ENCODE results near the gene AP5Z1. TPM values are rescaled to one million over a fixed set of nuclear protein-coding genes. Genes with fewer than 3 reads are reported as not detected.

AP5Z1 gene
- total RNA-seq, 6 experiments from 2014 or later, result 39.8 to 50.4 (median 42.1) TPM

- peaks cover 21% of the 10 kb centered on the region for H3K27me3 Mint-ChIP-seq (ENCODE audit: insufficient read depth)
- no peaks in the 10 kb centered on the region for H3K4me1 Mint-ChIP-seq (ENCODE audit: low read depth)
- peaks cover 11% of the 10 kb centered on the region for H3K9me3 Mint-ChIP-seq
- no peak for DNase-seq
- no peak for TF ChIP-seq CTCF (IDR thresholded peaks at IDR 0.05)
- no peak overlapping the region for H3K27ac Mint-ChIP-seq
- H3K36me3 Mint-ChIP-seq (ENCODE audit: low read depth), result peaks cover 11% of the 10 kb centered on the region
- H3K4me3 Mint-ChIP-seq, result no peak overlapping the region
Measured at GRCh38 chr7:4808565-4808964, 33.1 kb downstream of the AP5Z1 start.

- peaks cover 21% of the 10 kb centered on the region for H3K27me3 Mint-ChIP-seq (ENCODE audit: insufficient read depth)
- H3K36me3 Mint-ChIP-seq (ENCODE audit: low read depth), result peaks cover 13% of the 10 kb centered on the region
- H3K4me3 Mint-ChIP-seq, result no peak overlapping the region
- TF ChIP-seq CTCF (IDR thresholded peaks at IDR 0.05), result no peak
- DNase-seq, result no peak
- peaks cover 17% of the 10 kb centered on the region for H3K9me3 Mint-ChIP-seq
- no peak overlapping the region for H3K27ac Mint-ChIP-seq
- H3K4me1 Mint-ChIP-seq (ENCODE audit: low read depth), result no peaks in the 10 kb centered on the region
Measured at GRCh38 chr7:4809091-4809591, 33.7 kb downstream of the AP5Z1 start.

- Mint-ChIP-seq H3K27me3 (ENCODE audit: insufficient read depth) (peaks cover 21% of the 10 kb centered on the region), H3K9me3 (peaks cover 19% of the 10 kb centered on the region), H3K27ac (no peak overlapping the region), H3K4me3 (no peak overlapping the region), H3K4me1 (ENCODE audit: low read depth) (no peaks in the 10 kb centered on the region), H3K36me3 (ENCODE audit: low read depth) (peaks cover 13% of the 10 kb centered on the region)
- no peak for TF ChIP-seq CTCF (IDR thresholded peaks at IDR 0.05)
- DNase-seq, result no peak
Measured at GRCh38 chr7:4809666-4810065, 34.2 kb downstream of the AP5Z1 start.

- H3K4me1 Mint-ChIP-seq (ENCODE audit: low read depth), result no peaks in the 10 kb centered on the region
- no peak overlapping the region for H3K4me3 Mint-ChIP-seq
- H3K27ac Mint-ChIP-seq, result no peak overlapping the region
- H3K36me3 Mint-ChIP-seq (ENCODE audit: low read depth), result peaks cover 13% of the 10 kb centered on the region
- no peak for DNase-seq
- peaks cover 19% of the 10 kb centered on the region for H3K9me3 Mint-ChIP-seq
- H3K27me3 Mint-ChIP-seq (ENCODE audit: insufficient read depth), result peaks cover 11% of the 10 kb centered on the region
- no peak for TF ChIP-seq CTCF (IDR thresholded peaks at IDR 0.05)
Measured at GRCh38 chr7:4814433-4814832, 39.0 kb downstream of the AP5Z1 start.

GRCh38 chr7:4815121-4815520 lies 39.7 kb downstream of the AP5Z1 start:
- peaks cover 19% of the 10 kb centered on the region for H3K9me3 Mint-ChIP-seq

More at GRCh38 chr7:4815121-4815520, 39.7 kb downstream of the AP5Z1 start:
- TF ChIP-seq CTCF (IDR thresholded peaks at IDR 0.05), result no peak
- Mint-ChIP-seq H3K4me3 (no peak overlapping the region), H3K27me3 (ENCODE audit: insufficient read depth) (peaks cover 15% of the 10 kb centered on the region), H3K36me3 (ENCODE audit: low read depth) (peaks cover 13% of the 10 kb centered on the region), H3K27ac (no peak overlapping the region), H3K4me1 (ENCODE audit: low read depth) (no peaks in the 10 kb centered on the region)
- no peak for DNase-seq
